ENCODE results near the gene RNF19B.

Gene RNF19B

DNA sequence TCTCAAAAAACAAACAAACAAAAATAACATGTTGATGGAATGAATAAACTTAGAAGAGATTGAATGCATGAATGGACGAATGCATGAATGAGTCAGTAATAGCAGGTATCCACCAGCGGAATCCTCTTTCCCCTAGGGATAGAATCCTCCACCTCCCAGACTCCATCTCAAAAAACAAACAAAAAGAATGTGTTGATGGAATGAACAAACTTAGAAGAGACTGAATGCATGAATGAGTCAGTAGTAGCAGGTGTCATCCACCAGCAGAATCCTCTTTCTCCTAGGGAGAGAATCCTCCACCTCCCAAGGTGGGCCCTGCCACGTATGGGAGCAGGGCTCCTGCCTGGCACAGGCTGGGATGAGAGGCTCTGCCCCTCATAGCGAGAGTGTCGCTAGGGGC lies 26.8 kb upstream of the RNF19B start:
- H3K27me3 ChIP-seq (ENCODE audit: insufficient read depth, low read length, poor library complexity), result no peaks in the 10 kb centered on the region
- H3K9me3 ChIP-seq (ENCODE audit: insufficient read depth, low read length, severe bottlenecking), result no peaks in the 10 kb centered on the region
- no peak overlapping the region for H3K4me2 ChIP-seq (ENCODE audit: insufficient read depth, low read length)
- no peak overlapping the region for H3K9ac ChIP-seq (ENCODE audit: low read depth, low read length)
- H3K4me3 ChIP-seq (ENCODE audit: low read depth in 1 of 2, low read length in 2 of 2), result no peak overlapping the region
- DNase-seq (no peak), ATAC-seq (ENCODE audit: insufficient read depth, low read depth) (no peak)
- no peaks in the 10 kb centered on the region for H3K36me3 ChIP-seq (ENCODE audit: insufficient read depth, low read length)
- H4K20me1 ChIP-seq (ENCODE audit: insufficient read depth, low read length), result no peaks in the 10 kb centered on the region
- no peak overlapping the region for H3K27ac ChIP-seq (ENCODE audit: low read length)
- TF ChIP-seq, protein P1, sequence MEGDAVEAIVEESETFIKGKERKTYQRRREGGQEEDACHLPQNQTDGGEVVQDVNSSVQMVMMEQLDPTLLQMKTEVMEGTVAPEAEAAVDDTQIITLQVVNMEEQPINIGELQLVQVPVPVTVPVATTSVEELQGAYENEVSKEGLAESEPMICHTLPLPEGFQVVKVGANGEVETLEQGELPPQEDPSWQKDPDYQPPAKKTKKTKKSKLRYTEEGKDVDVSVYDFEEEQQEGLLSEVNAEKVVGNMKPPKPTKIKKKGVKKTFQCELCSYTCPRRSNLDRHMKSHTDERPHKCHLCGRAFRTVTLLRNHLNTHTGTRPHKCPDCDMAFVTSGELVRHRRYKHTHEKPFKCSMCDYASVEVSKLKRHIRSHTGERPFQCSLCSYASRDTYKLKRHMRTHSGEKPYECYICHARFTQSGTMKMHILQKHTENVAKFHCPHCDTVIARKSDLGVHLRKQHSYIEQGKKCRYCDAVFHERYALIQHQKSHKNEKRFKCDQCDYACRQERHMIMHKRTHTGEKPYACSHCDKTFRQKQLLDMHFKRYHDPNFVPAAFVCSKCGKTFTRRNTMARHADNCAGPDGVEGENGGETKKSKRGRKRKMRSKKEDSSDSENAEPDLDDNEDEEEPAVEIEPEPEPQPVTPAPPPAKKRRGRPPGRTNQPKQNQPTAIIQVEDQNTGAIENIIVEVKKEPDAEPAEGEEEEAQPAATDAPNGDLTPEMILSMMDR (IDR thresholded peaks at IDR 0.05; ENCODE audit: borderline replicate concordance, extremely low read depth, low read length, poor library complexity, severe bottlenecking), result no peak
- no peak for TF ChIP-seq EZH2 (IDR thresholded peaks at IDR 0.05; ENCODE audit: borderline replicate concordance, low read depth, low read length, severe bottlenecking)
- peaks cover 5% of the 10 kb centered on the region; the same call in 1 of the 2 replicates for H3K4me1 ChIP-seq (ENCODE audit: insufficient read depth, low read length)
- H2AFZ ChIP-seq (ENCODE audit: low read depth, low read length), result no peak overlapping the region
- no peaks in the 10 kb centered on the region for H3K79me2 ChIP-seq (ENCODE audit: insufficient read depth, low read length)

DNA sequence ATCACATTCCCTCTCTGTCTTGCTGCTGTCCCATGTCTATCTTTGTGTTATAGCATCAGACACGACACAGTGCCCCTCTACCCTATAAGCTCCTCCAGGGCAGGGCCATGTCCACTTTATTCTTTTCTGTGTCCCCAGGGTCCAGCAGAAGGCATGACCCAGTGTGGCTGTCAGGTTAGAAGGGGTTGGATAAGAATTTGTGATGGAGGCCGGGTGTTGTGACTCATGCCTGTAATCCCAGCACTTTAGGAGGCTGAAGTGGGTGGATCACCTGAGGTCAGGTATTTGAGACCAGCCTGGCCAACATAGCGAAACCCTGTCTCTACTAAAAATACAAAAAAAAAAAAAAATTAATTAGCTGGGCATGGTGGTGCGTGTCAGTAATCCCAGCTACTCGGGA lies 26.3 kb upstream of the RNF19B start:
- Histone ChIP-seq H3K4me3 (ENCODE audit: low read depth in 1 of 2, low read length in 2 of 2) (no peak overlapping the region), H3K27me3 (ENCODE audit: insufficient read depth, low read length, poor library complexity) (no peaks in the 10 kb centered on the region), H3K9ac (ENCODE audit: low read depth, low read length) (no peak overlapping the region), H3K36me3 (ENCODE audit: insufficient read depth, low read length) (no peaks in the 10 kb centered on the region), H2AFZ (ENCODE audit: low read depth, low read length) (no peak overlapping the region), H3K27ac (ENCODE audit: low read length) (no peak overlapping the region), H3K79me2 (ENCODE audit: insufficient read depth, low read length) (no peaks in the 10 kb centered on the region), H3K4me1 (ENCODE audit: insufficient read depth, low read length) (peaks cover 5% of the 10 kb centered on the region; the same call in 1 of the 2 replicates), H3K4me2 (ENCODE audit: insufficient read depth, low read length) (no peak overlapping the region), H4K20me1 (ENCODE audit: insufficient read depth, low read length) (no peaks in the 10 kb centered on the region), H3K9me3 (ENCODE audit: insufficient read depth, low read length, severe bottlenecking) (no peaks in the 10 kb centered on the region)
- no peak for DNase-seq
- ATAC-seq (ENCODE audit: insufficient read depth, low read depth), result no peak
- TF ChIP-seq, protein P1 (IDR thresholded peaks at IDR 0.05; ENCODE audit: borderline replicate concordance, extremely low read depth, low read length, poor library complexity, severe bottlenecking), result no peak
- TF ChIP-seq EZH2 (IDR thresholded peaks at IDR 0.05; ENCODE audit: borderline replicate concordance, low read depth, low read length, severe bottlenecking), result no peak

DNA sequence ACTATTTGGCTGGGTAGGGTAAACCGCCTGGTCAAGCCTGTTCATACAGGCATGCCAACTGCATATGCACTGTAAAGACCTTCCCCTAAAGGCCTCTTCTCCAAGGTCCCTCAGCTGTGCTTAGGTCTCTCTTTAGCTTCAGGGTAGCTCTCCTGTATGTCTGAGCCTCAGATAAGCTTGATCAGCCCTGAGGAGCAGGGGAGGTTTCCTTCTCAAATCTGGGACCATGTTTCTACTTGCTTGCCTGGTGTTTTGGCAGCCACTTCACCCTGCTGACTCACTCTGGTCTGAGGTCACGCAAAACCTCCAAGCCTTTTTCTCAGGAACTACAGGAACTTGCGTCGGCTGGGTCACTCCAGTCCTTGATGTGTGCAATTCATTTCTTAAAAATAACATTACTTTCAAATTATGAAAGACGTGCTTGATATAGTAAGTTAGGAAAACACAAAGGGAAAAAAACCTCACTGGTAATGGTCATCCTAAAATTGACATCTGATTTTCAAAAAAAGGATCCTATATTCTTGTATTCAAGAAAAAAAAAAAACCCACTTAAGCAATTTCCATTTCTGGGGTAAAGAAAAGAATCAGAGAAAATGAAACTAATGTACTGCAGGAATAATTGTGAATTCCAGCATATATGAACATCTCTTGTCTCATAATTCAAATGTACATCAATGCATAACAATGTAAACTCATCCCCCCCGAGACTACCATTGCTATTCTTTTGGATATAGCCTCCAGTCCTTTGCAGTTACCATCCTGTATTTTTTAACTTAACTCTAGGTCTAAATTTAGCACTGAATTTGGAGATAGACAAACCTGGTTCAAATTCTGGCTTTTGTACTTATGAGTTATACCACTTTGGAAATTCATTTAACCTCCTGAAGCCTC lies 24.8 kb upstream of the RNF19B start:
- Histone ChIP-seq H3K36me3 (ENCODE audit: insufficient read depth, low read length) (no peaks in the 10 kb centered on the region), H3K4me3 (ENCODE audit: low read depth in 1 of 2, low read length in 2 of 2) (no peak overlapping the region), H3K27ac (ENCODE audit: low read length) (no peak overlapping the region), H2AFZ (ENCODE audit: low read depth, low read length) (no peak overlapping the region), H3K9ac (ENCODE audit: low read depth, low read length) (no peak overlapping the region), H3K4me1 (ENCODE audit: insufficient read depth, low read length) (peaks cover 5% of the 10 kb centered on the region; the same call in 1 of the 2 replicates), H3K4me2 (ENCODE audit: insufficient read depth, low read length) (no peak overlapping the region), H3K27me3 (ENCODE audit: insufficient read depth, low read length, poor library complexity) (no peaks in the 10 kb centered on the region), H3K79me2 (ENCODE audit: insufficient read depth, low read length) (no peaks in the 10 kb centered on the region), H4K20me1 (ENCODE audit: insufficient read depth, low read length) (no peaks in the 10 kb centered on the region), H3K9me3 (ENCODE audit: insufficient read depth, low read length, severe bottlenecking) (no peaks in the 10 kb centered on the region)
- TF ChIP-seq EZH2 (IDR thresholded peaks at IDR 0.05; ENCODE audit: borderline replicate concordance, low read depth, low read length, severe bottlenecking), result no peak
- TF ChIP-seq, protein P1 (IDR thresholded peaks at IDR 0.05; ENCODE audit: borderline replicate concordance, extremely low read depth, low read length, poor library complexity, severe bottlenecking), result no peak
- DNase-seq (no peak), ATAC-seq (ENCODE audit: insufficient read depth, low read depth) (no peak)
